Stimulated activated CD8-positive, alpha-beta memory T cell treated with anti-CD3 and anti-CD28 coated beads, Interleukin-2, amount 100 ng/mL, for 48 hours (primary cell): Measurements from ENCODE around the gene NFIB.

Source experiments
- DNase-seq, 2 donors: peaks; one replicate each; pipeline ENCODE4 v3.0.0-alpha.2; 2020; ENCODE audit warnings: low read depth in 2 of 2

The NFIB gene

DNA sequence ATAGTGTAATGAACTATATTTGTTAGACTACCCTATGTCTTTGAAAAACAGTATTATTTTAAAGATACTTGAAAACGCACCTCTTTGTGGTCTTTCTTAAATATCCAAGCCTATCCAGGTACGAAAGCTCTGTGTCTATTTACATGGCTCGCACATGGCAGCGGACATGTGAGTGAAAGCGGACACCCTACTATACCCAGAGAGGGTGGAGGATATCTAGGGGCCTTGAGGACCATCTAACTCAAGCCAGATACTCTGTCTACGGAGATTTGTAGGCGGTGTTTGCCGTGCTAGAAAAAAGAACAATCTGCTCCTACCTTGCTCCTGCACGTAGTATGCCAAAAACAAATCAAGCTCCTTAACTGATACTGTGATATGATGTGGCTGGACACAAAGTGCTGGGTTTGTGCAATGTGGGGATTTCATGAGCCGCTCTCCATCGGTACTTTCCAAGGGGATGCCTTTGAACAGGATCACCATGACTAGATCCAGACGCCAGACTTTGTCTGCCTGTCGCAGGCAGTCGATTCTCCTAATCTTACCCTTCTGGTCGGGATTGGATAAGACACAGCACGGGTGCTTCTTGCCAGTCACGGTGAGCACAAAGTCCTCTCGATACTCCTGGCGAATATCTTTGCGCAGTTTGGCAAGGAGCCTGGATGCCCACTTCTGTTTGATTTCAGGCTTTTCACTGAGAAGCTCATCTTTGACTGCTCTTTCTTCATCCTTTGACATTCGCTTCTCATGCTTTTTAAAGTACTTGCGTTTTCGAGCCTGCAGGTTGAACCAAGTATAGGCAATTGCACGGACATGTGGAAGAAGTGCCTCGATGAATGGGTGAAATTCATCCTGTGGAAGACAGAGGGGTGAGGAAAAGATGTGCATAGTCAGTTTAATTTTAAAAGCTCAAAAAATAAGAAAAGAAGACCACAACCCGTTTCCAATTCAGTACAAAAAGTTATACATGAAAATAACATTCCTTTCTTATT, 7.0 kb downstream of the NFIB start:
- no peak for DNase-seq

DNA sequence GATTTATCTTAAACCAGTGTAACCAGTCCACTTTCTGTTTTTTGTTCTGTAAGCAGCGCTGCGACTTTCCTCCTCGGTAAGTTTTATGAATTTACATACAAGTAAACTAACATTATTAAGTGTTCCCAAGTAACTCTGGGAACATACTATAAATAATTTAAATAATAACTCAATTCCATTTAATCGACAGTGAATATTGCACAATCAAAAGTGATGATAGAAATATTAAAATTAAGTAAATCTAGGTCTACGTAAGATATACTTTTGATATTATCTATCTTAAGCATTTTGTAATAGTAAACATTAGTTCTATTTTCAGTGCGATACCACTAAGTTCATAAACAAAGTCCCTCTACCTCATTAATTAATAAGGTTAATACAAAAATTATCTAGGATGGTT, 7.8 kb downstream of the NFIB start:
- no peak for DNase-seq

DNA sequence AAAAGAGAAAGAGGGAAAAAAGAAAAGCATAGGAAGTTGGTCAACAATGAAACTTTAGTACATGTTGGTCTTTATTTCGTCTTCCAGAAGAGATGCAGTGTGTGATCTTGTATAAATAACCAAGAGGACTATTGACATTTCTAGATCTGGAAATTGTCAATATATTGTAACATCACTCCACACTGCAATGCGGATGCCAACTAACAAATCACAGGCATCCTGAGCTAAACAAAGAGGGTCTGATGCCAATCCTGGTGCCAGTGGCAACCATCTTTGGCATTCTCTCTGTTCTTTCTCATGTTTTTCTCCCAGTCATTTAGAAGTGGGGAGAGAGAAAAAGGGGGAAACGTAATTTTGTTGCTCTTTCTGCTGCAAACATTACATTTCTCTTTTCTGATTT, 9.7 kb downstream of the NFIB start:
- DNase-seq = no peak

DNA sequence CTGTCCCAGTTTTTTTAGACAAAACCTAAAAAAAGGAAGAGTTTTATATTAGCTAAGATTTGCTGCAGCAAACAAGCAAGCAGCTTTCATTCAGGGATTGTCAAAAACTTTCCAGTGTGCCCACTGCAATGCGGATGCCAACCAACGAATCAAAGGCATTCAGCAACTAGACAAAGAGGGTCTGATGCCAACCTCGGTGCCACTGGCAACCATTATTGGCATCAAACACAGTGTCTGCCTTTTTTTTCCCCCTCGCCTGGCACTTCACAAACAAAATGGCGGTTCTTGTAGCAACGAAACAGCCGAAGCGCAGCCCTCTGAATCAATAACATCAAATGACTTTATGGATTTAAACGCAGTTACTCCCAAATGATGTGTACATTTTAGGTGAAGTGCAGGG, 10.4 kb downstream of the NFIB start:
- no peak for DNase-seq

DNA sequence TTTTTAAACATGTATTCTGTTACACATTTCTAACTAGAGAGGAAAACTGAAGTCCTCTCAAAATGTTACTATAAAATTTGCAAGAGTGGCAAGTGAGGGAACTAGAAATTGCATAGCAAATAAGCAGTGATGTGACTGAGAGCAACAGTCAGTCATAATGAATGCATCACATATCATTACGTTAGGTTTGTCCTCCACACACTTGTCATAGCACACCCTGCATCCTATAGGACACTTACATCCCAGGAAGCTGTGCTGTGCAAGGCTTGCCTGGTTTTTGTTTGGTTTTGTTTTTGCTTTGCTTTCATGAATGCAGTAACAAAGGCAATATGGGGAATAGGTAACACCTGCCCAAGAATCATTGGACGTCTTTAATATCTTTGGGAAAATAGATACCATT, 10.8 kb downstream of the NFIB start:
- DNase-seq = no peak

DNA sequence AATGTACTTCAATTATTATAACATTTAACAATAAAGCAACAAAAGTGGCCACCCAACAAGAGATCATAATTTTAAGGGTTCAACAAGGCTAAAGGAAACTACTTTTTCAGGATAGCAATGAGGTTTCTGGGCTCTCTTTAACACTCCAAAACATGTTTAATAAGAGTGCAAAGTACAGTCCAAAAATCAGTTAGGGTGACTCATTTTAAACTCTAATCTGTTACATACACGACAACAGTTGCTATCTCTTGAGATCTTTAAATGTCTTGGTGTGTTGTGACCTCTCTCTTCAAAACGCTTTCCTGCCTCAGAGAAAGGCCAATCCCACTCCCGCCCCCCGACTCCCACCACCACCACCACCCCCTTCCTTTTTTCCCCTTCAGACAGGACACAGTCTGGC, 11.5 kb downstream of the NFIB start:
- no peak for DNase-seq

DNA sequence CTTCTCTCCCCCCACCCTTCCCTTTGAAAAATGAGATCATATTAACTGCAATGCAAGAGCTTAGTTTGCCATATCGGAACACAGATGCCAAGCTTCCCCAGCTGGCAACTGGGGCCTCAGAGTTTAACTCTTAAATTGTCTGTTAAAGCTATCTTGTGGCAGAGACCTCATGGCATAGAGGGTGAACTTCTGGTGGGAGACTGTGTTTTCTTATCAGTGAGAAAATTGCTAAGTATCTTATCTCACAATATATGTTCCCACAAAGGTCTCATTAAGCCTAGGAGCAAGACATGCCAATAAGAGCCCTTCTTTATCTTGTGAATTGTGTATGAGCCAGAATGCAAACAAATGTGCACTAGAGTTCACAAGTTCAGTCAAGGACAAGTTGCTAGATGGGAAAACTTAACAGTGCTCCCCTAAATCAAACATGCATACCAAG, 12.3 kb downstream of the NFIB start:
- no peak for DNase-seq

DNA sequence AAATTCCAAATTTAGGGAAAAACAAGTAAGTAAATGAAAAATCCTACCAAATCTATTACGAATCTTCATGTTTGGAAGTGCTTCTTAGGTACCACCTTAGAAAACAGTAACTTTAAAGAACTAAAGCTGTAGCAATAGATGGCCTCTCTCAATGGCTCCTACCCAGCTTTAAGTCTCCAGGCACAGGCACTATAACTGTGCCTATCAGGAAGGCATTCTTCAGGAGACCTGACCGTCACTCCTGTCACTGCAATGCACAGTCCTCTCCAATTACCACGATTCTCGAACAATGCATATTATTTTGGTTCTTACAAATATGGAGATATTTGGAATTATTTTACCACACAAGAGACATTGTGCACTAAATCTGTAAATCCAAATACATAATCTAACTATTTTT, 12.9 kb downstream of the NFIB start:
- no peak for DNase-seq

DNA sequence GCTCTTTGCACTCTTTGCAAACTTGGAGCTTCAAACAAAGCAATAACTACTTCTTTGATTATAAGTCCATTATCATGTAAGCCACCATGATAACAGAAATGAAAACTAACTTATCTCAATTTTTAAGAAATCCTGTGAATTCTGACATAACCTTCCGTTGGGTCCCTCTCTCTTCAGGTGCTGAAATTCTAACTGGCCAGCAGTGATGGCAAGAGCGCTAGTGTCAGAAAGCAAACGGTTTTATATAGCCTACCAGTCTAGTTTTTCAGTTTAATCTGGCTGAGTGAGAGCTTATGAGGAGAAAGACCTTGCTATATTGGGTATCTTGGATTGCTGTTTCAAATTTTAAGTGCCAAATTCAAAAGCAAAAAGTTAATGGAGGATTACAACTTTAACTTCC, 13.4 kb downstream of the NFIB start:
- no peak for DNase-seq

DNA sequence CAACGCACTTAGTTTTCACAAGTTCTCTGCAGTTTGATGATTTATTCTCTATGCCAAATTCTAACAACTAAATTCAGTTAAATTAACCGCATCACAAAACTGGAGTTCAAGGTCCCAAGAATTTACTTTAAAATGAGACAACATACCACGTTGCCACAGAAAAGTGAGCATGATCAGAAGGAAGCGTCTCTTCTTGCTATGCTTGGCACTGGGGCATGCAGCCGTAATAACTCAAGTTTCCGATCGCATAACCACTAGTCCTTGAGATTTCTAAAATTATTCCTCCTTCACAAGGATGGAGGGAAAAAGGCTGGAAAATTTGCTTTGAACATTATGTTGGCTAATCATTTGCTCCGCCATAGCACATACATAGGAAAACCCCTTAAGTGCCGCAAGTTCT, 13.9 kb downstream of the NFIB start:
- DNase-seq = no peak

DNA sequence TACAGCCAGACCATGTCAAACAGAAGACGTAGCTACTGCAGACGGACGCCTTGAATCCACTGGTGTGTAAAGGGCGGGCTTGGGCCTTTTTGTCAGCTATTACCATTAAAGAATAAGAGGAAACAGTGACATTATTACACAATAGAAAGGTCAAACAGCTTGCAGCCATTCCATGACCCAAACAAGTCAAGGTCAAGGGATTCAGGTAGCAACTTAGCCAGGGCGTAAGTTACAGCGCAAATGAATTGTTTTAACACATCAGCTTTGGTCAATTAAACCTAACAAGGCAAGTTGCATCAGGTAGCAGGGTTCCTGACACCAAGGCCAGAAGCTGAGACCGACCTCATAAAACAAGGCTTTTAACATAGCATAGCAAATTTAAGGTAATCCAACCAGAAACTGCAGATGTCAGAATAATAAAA, 15.3 kb downstream of the NFIB start:
- no peak for DNase-seq

DNA sequence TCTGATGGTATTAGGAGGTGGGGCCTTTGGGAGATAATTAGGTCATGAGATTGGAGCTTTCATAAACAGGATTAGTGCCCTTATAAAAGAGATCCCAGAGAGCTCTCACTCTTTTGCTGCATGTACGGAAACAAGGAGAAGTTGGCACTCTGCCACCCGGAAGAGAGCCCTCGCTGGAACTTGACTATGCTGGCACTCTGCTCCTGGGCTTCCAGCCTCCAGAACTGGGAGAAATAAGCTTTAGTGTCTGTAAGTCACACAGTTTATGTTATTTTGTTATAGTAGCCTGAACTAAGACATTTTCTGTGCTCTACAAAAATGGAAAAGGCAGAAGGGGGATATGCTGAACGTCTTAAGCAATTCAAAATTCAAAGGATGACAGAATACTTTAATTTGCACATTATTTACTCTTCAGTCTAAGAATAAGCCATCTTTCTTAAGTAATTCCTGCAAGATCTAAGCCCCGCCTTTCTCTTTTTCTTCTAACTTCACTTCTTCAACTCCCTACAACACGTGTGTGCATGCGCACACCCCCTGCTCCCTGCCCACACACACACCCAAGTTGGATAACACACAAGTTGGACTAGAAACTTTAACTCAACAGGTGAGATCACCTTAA, 17.3 kb downstream of the NFIB start:
- DNase-seq = no peak

DNA sequence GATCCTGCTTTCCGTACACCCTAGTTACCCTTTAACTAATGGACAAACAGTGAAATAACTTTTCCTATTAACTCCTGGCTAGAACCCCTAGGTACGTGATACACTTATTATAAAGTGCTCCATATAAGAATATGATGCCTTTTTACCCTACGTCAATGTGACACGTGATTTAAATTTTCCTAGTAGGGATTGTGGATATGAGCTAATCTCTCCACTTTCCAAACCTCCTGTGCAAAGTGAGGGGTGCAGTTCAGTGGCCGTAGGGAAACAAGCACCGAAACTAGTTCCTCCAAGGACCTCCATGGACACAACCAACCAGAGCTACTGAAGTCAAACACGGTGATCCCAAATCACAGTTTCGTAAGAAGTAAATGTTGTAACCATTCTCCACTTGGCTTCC, 19.3 kb downstream of the NFIB start:
- no peak for DNase-seq

DNA sequence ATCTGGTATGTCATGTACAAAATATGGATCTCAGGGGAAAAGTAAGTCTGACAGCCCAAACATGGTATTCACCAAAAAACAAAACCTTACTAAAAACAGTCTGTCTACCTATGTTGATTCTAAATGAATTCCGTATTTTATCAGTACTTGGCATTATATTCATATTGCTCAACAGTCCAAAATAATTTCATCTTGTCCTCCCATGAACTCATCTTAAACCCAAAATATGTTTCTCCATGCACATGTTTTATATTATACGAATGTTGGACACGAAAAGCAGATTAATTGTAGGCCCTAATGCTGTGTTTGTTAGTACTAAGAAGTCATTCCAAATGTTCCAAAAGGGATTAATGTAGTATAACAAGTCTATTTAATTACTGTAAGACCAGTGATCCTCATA, 20.1 kb downstream of the NFIB start:
- no peak for DNase-seq

DNA sequence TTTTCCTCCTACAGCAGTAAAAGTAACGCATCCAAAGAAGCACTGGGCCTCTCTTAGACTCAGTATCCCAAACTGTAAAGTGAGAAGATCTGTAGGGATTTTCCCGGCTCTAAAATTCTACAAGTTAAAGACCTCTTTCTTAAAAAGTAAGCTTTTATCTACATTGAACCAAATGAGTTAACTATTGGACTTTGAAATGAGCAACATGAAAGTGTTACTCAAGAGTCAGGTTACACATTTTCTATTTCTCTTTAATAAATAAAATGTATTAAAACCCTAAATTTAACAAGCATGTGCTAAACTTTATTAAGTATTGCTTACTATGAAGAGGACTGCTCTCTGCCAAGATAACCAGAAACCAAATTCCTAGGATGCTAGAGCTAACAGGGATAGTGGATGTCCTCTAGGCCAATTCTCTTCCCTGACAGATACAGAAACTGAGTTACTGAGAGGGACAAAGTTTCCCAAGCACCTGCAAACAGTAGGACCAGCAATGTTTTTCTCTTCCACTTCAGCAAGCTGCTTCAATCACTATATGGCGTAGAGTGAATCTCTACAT, 21.7 kb downstream of the NFIB start:
- no peak for DNase-seq

DNA sequence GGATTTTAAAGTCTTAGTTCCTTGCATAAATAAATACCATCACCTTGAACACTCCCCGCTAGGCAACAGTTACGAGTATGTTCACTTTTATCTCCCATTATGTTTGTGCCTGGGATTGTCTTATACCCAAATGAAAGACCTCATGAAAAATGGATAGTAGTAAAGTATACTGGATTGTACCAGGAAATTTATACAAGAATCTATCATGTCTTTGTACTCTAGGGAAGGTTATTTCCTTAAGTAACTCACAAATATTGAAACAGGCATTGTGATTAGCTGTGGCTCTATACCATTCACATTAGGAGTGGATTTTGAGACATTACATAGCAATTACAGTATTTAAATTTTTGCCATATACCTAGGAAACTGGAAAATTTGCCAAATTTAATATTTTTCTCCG, 24.0 kb downstream of the NFIB start:
- DNase-seq = no peak

DNA sequence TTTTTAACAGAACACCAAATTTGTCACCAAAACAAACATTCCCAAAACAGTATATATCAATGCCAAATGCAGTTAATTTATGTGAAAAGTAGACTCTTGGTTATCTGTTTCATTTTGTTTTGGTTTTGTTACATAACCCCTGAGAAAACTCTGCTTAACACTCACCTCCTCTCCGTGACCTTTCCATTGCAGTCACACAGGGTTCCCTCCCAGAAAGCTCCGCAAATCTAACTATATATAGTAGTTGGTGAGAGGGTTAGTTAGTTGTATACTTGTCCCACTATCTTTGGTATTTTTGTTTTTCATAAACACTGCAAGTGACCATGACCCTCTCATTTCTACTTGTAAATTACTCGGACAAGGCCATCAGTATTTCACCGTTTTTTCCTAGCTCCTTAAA, 25.5 kb downstream of the NFIB start:
- no peak for DNase-seq

DNA sequence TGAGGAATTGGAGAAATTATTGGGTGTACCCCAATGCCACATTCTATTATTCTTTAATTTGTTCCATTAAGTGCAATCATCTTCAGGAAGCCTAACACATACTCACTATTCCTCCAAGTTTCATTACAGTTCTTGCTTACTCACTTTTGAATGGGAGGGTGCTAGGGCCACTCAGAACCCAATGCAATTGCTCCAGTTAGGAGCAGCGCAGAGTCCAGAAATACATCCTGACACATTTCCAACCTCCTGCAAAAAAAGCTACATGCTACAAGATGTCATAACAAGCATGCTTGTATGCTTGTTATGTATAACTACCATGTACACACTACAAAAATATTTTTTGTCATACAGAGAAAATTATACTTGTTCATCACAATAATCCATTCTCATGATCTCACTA, 27.8 kb downstream of the NFIB start:
- no peak for DNase-seq

DNA sequence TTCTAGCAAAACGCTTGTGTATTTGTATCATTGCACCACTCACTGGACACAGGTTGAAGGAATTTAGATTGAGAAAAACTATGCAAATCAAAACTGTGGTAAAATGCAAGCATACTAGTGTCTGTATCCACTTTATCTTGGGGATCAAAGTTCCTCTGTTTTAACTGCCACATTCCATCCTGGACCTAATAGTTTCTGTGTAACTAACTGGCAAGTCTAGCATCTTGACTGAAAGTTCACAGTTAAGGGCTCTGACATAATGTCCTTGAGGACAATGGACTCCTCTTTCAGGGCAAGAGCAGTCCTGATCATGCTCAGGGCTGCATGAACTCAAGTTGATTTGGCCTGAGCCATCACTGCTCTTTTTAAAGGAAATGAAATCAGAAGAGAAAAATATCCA, 30.7 kb downstream of the NFIB start:
- no peak for DNase-seq

DNA sequence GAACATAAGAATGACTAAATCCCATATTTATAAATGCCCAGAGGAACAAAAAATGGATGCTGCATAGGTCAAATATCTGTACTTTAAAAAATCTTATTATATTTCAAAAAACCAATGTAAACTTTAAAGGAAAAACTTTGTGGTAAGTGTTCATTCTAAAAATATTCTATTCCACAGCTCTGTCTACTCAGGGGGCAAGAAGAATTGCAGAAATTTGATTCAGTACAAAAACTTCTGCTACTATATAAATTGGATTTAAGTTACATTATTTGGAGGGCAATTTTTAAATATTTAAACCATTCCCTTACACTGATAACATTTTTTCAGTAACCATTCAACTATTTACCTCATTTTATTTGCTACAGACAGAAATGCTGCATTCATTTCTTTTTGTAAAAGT, 32.1 kb downstream of the NFIB start:
- DNase-seq = no peak

DNA sequence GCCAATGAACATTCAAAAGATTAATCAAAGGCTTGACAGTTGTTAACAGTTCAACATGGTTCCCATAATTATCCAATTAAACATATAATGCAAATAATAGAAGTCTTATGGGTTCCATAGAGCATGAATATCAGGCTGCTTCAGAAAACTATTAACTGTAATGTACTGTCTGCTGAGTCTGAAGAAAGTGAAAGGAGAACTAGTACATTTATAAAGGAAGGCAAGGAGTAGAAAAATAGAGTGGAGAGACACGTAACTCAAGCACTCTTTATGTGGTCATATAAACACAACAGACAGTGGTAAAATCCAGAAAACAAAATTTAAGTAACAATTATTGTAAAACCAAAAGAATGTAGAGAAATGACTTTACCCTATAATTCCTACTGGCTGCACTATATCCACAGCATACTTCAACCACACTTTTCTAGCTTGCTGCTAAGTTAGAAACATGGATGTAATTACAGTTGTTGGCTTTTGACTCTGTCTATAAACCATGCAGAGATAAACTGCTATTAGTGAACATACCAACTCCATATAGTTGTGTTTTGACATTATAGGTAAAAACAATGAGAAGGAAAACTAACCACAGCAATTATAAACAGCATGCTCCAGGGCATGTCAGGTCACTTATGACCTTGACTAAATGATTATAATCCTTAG, 32.7 kb downstream of the NFIB start:
- no peak for DNase-seq

DNA sequence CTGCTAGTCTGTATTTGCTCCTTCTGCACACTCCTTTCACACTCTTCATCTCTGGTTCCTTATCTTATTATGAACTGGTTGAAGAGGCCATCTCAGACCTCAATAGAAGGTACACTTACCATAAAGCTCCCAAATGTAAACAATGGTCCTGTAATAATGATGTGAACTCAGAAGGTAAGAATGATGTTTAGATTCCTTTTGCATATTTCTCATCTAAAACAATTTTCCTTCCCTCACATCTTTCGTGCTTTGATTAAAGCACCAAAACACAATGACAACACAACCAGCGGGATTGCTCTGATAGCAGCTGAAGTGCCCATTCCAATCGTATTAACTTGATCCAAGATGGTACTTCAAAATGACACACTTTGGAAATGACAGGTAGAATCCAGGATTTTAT, 34.3 kb downstream of the NFIB start:
- DNase-seq = no peak
